Lung (tissue), 12 donors: ENCODE data around the gene WNT4. TPM values are rescaled to one million over a fixed set of nuclear protein-coding genes. Genes with fewer than 3 reads are reported as not detected.
A peak's percentile ranks its signal among the peaks of the same experiment; 100 is the strongest.

Experiments used
- ATAC-seq: fragments of 200-7000 bp; cut with Tn5 transposase; one replicate; pipeline ENCODE4 v1.9.1; 2020; ENCODE audit warnings: moderate number of reproducible peaks; ENCODE audit not compliant: insufficient read depth, low FRiP score
- DNase-seq, 3 donors: peaks; one replicate each; pipeline ENCODE4 v3.0.0-alpha.2; 2013 to 2017
- H3K27ac ChIP-seq, 2 donors: one replicate each; pipeline ENCODE4 v1.5.1; 2013; ENCODE audit warnings: mild to moderate bottlenecking in 2 of 2, moderate library complexity in 2 of 2, control low read depth in 1 of 2, inconsistent platforms in 1 of 2, low read depth in 1 of 2, low read length in 1 of 2
- H3K27me3 ChIP-seq, 3 donors: one replicate each; pipeline ENCODE4 v1.5.1; 2013; ENCODE audit warnings: low read length in 2 of 3; ENCODE audit not compliant: control insufficient read depth in 3 of 3, insufficient read depth in 3 of 3
- H3K36me3 ChIP-seq, 4 donors: one replicate each; pipeline ENCODE4 v1.5.1; 2013; ENCODE audit warnings: low read length in 4 of 4, mild to moderate bottlenecking in 1 of 4, moderate library complexity in 1 of 4; ENCODE audit not compliant: control insufficient read depth in 4 of 4, insufficient read depth in 4 of 4
- H3K4me1 ChIP-seq, 5 donors: one replicate each; pipeline ENCODE4 v1.5.1; 2013; ENCODE audit warnings: low read length in 5 of 5, mild to moderate bottlenecking in 2 of 5, moderate library complexity in 1 of 5; ENCODE audit not compliant: control insufficient read depth in 5 of 5, insufficient read depth in 5 of 5
- H3K4me3 ChIP-seq: one replicate; pipeline ENCODE4 v1.5.1; 2013; ENCODE audit warnings: mild to moderate bottlenecking, control low read depth, moderate library complexity
- H3K9ac ChIP-seq, 2 donors: one replicate each; pipeline ENCODE4 v1.5.1; 2013; ENCODE audit warnings: low read length in 2 of 2, control low read depth in 1 of 2; ENCODE audit not compliant: insufficient read depth in 1 of 2
- H3K9me3 ChIP-seq, 4 donors: one replicate each; pipeline ENCODE4 v1.5.1; 2013; ENCODE audit warnings: low read length in 3 of 4, mild to moderate bottlenecking in 1 of 4, moderate library complexity in 1 of 4; ENCODE audit not compliant: control insufficient read depth in 4 of 4, insufficient read depth in 3 of 4
- WGBS, 2 donors: extraction: QIAGEN DNeasy Blood & Tissue Kit; methylation state at CpG; one replicate each; pipeline ENCODE4 v1.1.7; 2013; 5-methylcytosine and 5-hydroxymethylcytosine counted together
- polyA plus RNA-seq, 2 donors: library from polyadenylated mRNA; stranded (reverse); fragments of 200-250 nt; gene quantifications; one replicate each; pipeline ENCODE4 v1.2.1, GENCODE V29; 2013
- total RNA-seq, 2 donors: library from RNA; depleted of rRNA in 1 of 2; stranded (reverse); fragments of >200 nt in 1 of 2; gene quantifications; one replicate each; pipeline ENCODE4 v1.2.1, GENCODE V29; 2014 to 2021
- TF ChIP-seq, protein P1 (sequence below): IDR thresholded peaks from 2 replicates; pipeline ENCODE4 v1.5.1; 2012; ENCODE audit warnings: mild to moderate bottlenecking; ENCODE audit errors: control extremely low read depth, extremely low read depth
- donor health status: control.
- donor health status: control.
- donor health status: Bipolar disorder and iron deficiency.
- donor health status: healthy.
- donor health status: DM: yes; HTN: yes; CAD: no.

WNT4 gene
- total and polyA plus RNA-seq, 4 donors = 0.94 to 4.2 (median 2.2) TPM

DNA sequence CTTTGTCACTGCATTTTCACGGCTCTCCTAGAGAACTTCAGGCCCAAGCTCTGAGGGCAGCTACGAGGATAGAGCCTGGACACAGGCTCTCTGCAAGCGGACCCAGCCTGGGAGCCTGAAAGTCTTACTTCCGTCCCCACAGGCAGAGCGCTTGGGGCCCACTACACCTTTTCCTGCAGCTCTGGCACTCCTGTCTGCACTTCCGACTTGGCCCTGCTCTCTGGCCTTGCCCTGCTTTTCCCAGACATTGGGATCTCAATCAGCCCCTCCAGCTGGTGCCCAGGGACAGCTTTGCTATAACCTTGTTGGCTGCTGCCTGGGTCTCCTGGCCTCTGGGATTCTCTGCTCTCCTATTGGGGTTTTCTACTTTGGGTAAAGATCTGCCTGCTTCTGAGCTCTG is 27.6 kb downstream of the WNT4 start:
- Histone ChIP-seq H3K4me3 (no peak overlapping the region), H3K9me3 (no peaks in the 10 kb centered on the region), H3K36me3 (peaks cover 0 to 37% (median 3%) of the 10 kb centered on the region in 4 donors), H3K27ac (no peak overlapping the region), H3K9ac (no peak overlapping the region), H3K27me3 (no peaks in the 10 kb centered on the region), H3K4me1 (peaks cover 0 to 31% (median 11%) of the 10 kb centered on the region in 5 donors)
- 82 to 84% methylated on average over 6 of the region's 6 CpGs for WGBS, 2 donors
- ATAC-seq (no peak), DNase-seq (no peak)
- TF ChIP-seq, protein P1, sequence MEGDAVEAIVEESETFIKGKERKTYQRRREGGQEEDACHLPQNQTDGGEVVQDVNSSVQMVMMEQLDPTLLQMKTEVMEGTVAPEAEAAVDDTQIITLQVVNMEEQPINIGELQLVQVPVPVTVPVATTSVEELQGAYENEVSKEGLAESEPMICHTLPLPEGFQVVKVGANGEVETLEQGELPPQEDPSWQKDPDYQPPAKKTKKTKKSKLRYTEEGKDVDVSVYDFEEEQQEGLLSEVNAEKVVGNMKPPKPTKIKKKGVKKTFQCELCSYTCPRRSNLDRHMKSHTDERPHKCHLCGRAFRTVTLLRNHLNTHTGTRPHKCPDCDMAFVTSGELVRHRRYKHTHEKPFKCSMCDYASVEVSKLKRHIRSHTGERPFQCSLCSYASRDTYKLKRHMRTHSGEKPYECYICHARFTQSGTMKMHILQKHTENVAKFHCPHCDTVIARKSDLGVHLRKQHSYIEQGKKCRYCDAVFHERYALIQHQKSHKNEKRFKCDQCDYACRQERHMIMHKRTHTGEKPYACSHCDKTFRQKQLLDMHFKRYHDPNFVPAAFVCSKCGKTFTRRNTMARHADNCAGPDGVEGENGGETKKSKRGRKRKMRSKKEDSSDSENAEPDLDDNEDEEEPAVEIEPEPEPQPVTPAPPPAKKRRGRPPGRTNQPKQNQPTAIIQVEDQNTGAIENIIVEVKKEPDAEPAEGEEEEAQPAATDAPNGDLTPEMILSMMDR = no peak

DNA sequence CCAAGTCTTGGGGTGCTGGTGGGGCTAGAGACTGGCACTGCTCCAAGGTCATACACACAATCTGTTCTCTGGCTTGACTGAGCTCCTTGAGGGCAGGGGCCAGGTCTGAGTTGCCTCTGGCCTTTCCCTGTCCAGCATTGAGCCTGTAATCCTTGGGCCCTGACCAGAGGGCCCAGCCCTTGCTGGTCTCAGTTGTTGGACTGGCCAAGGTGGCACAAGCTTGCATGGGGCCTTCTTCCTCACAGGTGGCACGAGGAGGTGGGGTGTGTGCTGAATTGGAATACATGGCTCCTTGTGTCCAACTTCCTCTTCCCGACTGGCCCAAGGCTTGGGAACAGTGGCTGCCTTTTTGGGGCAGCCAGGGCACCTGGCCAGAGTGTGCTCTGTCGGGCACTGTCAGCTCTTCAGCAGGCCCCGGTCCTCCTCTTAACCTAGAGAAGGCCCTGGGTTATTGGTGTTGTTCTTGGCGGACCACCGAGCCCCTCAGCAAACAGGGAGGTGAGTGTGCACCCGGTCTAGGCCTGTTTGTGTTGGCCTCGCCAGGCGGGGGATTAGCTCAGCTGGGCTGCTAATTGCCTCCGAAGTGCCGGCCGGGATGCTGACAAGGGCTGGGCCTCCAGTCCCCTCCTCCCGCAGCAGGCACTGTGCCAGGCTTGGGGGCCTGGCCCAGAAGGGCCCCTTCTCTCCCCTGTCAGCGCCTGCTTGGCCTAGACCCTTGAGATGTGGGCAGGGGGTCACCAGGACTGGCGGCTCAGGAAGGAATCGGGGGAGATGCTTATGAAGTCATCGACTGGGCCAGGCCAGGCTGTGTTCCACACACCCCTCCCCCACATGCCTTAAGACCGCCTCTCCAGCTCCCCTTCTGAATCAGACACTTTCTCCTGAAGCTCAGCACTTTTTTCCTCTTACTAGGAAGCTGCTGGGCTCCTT is 28.5 kb downstream of the WNT4 start:
- 64 to 78% methylated on average over 18 of the region's 18 CpGs for WGBS, 2 donors
- H3K36me3 ChIP-seq = peaks cover 0 to 29% (median 3%) of the 10 kb centered on the region in 4 donors
- ATAC-seq = no peak
- H3K4me1 ChIP-seq = peaks cover 0 to 31% (median 11%) of the 10 kb centered on the region in 5 donors
- DNase-seq = peak; percentile 77 to 87 (median 86)
- H3K9ac ChIP-seq = peak overlapping the region in 1 of 2 donors; percentile 29
- H3K27ac ChIP-seq = no peak overlapping the region
- H3K9me3 ChIP-seq = no peaks in the 10 kb centered on the region
- TF ChIP-seq, protein P1 = no peak
- H3K27me3 ChIP-seq = no peaks in the 10 kb centered on the region
- H3K4me3 ChIP-seq = no peak overlapping the region

DNA sequence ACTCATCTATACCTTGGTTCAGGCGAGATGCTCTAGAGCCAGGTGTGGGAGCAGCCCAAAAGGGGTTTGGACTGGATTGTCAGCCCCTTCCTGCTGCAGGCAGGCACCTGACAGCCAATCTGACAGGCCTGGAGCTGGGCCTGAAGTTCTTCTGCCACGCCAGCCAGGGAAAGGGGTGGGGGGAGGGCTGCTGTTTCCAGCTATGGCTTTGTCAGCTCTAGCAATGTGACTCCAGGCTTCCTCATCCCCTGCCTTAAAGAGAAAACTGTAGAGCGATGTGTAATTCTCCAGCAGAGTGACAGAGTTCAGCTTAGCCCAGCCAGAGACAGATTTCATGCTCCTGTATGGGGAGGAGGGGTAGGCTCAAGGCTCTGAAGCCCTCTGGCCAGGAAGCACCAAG is 30.3 kb downstream of the WNT4 start:
- 87 to 93% methylated on average over 3 of the region's 3 CpGs for WGBS, 2 donors
- TF ChIP-seq, protein P1 = no peak
- H3K4me3 ChIP-seq = no peak overlapping the region
- H3K9ac ChIP-seq = no peak overlapping the region
- peaks cover 0 to 35% (median 6%) of the 10 kb centered on the region in 4 donors for H3K36me3 ChIP-seq
- peaks cover 0 to 36% (median 16%) of the 10 kb centered on the region in 5 donors for H3K4me1 ChIP-seq
- no peak overlapping the region for H3K27ac ChIP-seq
- no peaks in the 10 kb centered on the region for H3K9me3 ChIP-seq
- DNase-seq (no peak), ATAC-seq (no peak)
- no peaks in the 10 kb centered on the region for H3K27me3 ChIP-seq
